Activated CD8-positive, alpha-beta T cell treated with anti-CD3 and anti-CD28 coated beads, Interleukin-2, amount 10 ng/mL, durations not matched to agents 7 days and 5 days (primary cell): Measurements from ENCODE around the gene PUS7. TPM values are rescaled to one million over a fixed set of nuclear protein-coding genes. Genes with fewer than 3 reads are reported as not detected.

Experiments used
- total RNA-seq, 2 experiments: library from RNA; stranded (reverse); gene quantifications; one replicate each; pipeline ENCODE4 v1.2.3, GENCODE V29; 2021

Gene PUS7
- total RNA-seq, 2 experiments from 2014 or later: 12.9 to 15.0 TPM

Other genes starting within 250 kb of the PUS7 start
- 10 to 100 TPM; 34.5 to 35.9 TPM for gene SRPK2, start 133.3 kb downstream of the PUS7 start, total RNA-seq
- gene RINT1, start 9.9 kb upstream of the PUS7 start, total RNA-seq: 10 to 100 TPM; 21.1 to 21.9 TPM
- gene EFCAB10, start 59.2 kb upstream of the PUS7 start, total RNA-seq: not detected